ENCODE data around the gene C9orf153.

GRCh38 chr9:86202338-86202882, 57.0 kb downstream of the C9orf153 start:
- TF ChIP-seq CTCF (conservative IDR thresholded peaks at IDR 0.05; ENCODE audit: low read depth in 2 of 2) (peak; percentile 76 to 95), POLR2AphosphoS5 (IDR thresholded peaks at IDR 0.05; ENCODE audit: low read depth) (no peak), EZH2phosphoT487 (IDR thresholded peaks at IDR 0.05; ENCODE audit: unreplicated experiment) (no peak), JUNB (IDR thresholded peaks at IDR 0.05; ENCODE audit: unreplicated experiment) (no peak), EZH2 (IDR thresholded peaks at IDR 0.05; ENCODE audit: low read depth, unreplicated experiment) (no peak), REST (IDR thresholded peaks at IDR 0.05; ENCODE audit: unreplicated experiment) (no peak), ETS1 (IDR thresholded peaks at IDR 0.05) (no peak), CREB1 (CRISPR knock-in tag; IDR thresholded peaks at IDR 0.05; ENCODE audit: low read depth) (no peak), ZNF114 (CRISPR knock-in tag; IDR thresholded peaks at IDR 0.05) (no peak), ZNF462 (CRISPR knock-in tag; IDR thresholded peaks at IDR 0.05) (no peak), STAT1 (IDR thresholded peaks at IDR 0.05; ENCODE audit: unreplicated experiment) (no peak), ZNF331 (CRISPR knock-in tag; IDR thresholded peaks at IDR 0.05; ENCODE audit: low read depth) (no peak)

Measured in GM23338 (cell line).